ENCODE results near the gene DNAJA2. TPM values are rescaled to one million over a fixed set of nuclear protein-coding genes. Genes with fewer than 3 reads are reported as not detected.

Gene DNAJA2
- total and polyA plus RNA-seq, 4 donors: 24.9 to 56.5 (median 35.6) TPM

DNA sequence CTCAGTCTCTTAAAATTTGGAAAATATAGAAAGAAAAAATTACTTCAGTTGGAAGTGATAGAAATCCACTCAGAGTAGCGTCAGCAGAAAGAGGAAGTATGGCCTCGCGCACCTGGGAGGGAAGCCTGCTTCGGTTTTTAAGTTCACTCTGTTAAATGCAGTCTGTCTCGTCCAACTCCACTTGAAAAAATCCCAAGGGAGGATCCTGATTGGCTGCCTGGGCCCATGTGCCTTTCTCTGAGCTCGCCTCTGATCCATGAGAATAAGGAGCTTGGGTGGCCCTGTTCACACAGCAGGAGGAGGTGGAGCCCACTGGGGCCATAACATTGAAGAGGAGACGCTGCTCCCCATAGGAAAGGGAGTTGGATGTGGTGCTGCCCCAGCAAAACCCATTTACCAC lies 40.7 kb downstream of the DNAJA2 start:
- no peak for ATAC-seq (ENCODE audit: insufficient read depth, low FRiP score)
- TF ChIP-seq, protein P1, sequence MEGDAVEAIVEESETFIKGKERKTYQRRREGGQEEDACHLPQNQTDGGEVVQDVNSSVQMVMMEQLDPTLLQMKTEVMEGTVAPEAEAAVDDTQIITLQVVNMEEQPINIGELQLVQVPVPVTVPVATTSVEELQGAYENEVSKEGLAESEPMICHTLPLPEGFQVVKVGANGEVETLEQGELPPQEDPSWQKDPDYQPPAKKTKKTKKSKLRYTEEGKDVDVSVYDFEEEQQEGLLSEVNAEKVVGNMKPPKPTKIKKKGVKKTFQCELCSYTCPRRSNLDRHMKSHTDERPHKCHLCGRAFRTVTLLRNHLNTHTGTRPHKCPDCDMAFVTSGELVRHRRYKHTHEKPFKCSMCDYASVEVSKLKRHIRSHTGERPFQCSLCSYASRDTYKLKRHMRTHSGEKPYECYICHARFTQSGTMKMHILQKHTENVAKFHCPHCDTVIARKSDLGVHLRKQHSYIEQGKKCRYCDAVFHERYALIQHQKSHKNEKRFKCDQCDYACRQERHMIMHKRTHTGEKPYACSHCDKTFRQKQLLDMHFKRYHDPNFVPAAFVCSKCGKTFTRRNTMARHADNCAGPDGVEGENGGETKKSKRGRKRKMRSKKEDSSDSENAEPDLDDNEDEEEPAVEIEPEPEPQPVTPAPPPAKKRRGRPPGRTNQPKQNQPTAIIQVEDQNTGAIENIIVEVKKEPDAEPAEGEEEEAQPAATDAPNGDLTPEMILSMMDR (IDR thresholded peaks at IDR 0.05; ENCODE audit: control extremely low read depth, extremely low read depth): no peak
- WGBS, 2 donors: 34 to 54% methylated on average over 7 of the region's 7 CpGs
- H3K9ac ChIP-seq (ENCODE audit: insufficient read depth in 1 of 2, low read length in 2 of 2): no peak overlapping the region
- DNase-seq: no peak
- peaks cover 0 to 8% (median 0%) of the 10 kb centered on the region in 4 donors for H3K36me3 ChIP-seq (ENCODE audit: control insufficient read depth in 4 of 4, insufficient read depth in 4 of 4, low read length in 4 of 4)
- no peaks in the 10 kb centered on the region for H3K9me3 ChIP-seq (ENCODE audit: control insufficient read depth in 4 of 4, insufficient read depth in 3 of 4, low read length in 3 of 4)
- H3K27me3 ChIP-seq (ENCODE audit: control insufficient read depth in 3 of 3, insufficient read depth in 3 of 3, low read length in 2 of 3): no peaks in the 10 kb centered on the region
- H3K27ac ChIP-seq (ENCODE audit: low read depth in 1 of 2, low read length in 1 of 2): no peak overlapping the region
- peaks cover 0 to 5% (median 0%) of the 10 kb centered on the region in 5 donors for H3K4me1 ChIP-seq (ENCODE audit: control insufficient read depth in 5 of 5, insufficient read depth in 5 of 5, low read length in 5 of 5)
- no peak overlapping the region for H3K4me3 ChIP-seq

DNA sequence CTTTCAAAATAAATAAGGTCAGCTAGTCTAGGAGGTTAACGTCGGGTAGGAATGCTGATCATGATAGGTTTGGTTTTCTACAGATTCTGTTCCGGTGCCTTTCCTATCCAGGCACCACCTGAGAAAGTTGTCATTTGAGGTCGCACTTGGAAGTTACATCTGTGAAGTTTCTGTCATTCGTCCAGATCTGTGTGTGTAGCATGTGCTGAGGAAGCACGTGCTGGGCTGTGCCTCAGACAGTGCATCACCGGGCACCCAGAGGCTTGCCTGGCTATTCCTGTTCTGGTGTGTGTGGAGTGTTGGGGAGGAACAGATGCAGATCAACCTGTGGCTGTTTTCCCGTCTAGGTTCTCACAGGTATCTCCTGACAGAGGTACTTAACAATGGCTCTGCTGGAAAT lies 42.6 kb downstream of the DNAJA2 start:
- no peaks in the 10 kb centered on the region for H3K27me3 ChIP-seq (ENCODE audit: control insufficient read depth in 3 of 3, insufficient read depth in 3 of 3, low read length in 2 of 3)
- TF ChIP-seq, protein P1 (IDR thresholded peaks at IDR 0.05; ENCODE audit: control extremely low read depth, extremely low read depth): no peak
- no peak overlapping the region for H3K27ac ChIP-seq (ENCODE audit: low read depth in 1 of 2, low read length in 1 of 2)
- no peak for ATAC-seq (ENCODE audit: insufficient read depth, low FRiP score)
- DNase-seq: no peak
- H3K9ac ChIP-seq (ENCODE audit: insufficient read depth in 1 of 2, low read length in 2 of 2): no peak overlapping the region
- H3K4me3 ChIP-seq: no peak overlapping the region
- no peaks in the 10 kb centered on the region for H3K9me3 ChIP-seq (ENCODE audit: control insufficient read depth in 4 of 4, insufficient read depth in 3 of 4, low read length in 3 of 4)
- H3K36me3 ChIP-seq (ENCODE audit: control insufficient read depth in 4 of 4, insufficient read depth in 4 of 4, low read length in 4 of 4): peaks cover 0 to 8% (median 0%) of the 10 kb centered on the region in 4 donors
- peaks cover 0 to 5% (median 0%) of the 10 kb centered on the region in 5 donors for H3K4me1 ChIP-seq (ENCODE audit: control insufficient read depth in 5 of 5, insufficient read depth in 5 of 5, low read length in 5 of 5)
- WGBS, 2 donors: 86 to 87% methylated on average over 8 of the region's 8 CpGs

DNA sequence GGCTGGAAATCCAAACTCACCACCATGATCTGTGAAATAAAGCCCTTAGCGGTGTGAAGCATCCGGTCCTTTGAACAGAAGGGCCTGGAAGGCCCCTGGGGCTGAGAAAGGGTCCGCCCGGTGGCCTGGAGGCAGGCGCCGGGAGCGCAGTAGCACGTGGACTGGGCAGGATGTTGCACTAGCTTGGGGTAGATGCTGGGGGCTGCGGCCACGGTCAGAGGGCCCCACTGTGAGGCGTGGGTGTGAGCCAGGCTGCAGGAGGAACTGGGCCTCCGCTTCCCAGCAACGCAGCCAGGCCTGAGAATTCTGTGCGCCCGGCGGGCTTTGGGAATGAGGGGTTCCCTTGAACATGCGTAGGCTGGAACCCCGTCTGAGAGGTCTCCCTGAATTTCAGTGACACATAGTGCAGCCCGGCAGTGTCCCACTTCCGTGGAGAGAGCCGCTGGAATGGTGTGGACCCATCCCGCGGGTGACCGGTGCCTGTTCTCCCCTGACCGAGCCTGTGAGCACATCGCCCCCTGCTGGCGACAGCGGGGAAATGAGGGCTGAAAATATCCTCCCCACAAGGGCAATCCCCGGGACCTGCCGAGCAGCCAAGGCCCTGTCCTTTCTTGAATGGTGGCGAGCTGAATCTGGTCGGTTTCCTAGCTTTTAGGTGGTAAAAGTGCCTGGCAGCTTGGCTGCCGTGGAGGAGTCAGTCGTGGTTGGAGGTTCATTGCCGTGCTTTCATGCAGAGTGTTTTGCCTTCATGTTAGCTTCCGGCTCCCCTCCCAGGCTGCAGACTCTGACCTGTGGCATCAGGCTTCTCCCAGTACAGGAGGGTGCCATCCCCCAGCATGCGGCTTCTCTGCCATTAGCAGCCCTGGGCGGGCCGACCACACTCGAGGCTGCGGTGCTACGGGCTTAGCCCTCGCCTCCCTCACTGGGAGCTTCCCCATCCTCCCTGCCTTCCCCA lies 43.8 kb downstream of the DNAJA2 start:
- TF ChIP-seq, protein P1 (IDR thresholded peaks at IDR 0.05; ENCODE audit: control extremely low read depth, extremely low read depth): peak; percentile 59
- H3K4me1 ChIP-seq (ENCODE audit: control insufficient read depth in 5 of 5, insufficient read depth in 5 of 5, low read length in 5 of 5): peaks cover 0 to 5% (median 0%) of the 10 kb centered on the region in 5 donors
- no peak overlapping the region for H3K4me3 ChIP-seq
- no peaks in the 10 kb centered on the region for H3K27me3 ChIP-seq (ENCODE audit: control insufficient read depth in 3 of 3, insufficient read depth in 3 of 3, low read length in 2 of 3)
- no peaks in the 10 kb centered on the region for H3K9me3 ChIP-seq (ENCODE audit: control insufficient read depth in 4 of 4, insufficient read depth in 3 of 4, low read length in 3 of 4)
- DNase-seq (peak; percentile 40 to 60 (median 53)), ATAC-seq (ENCODE audit: insufficient read depth, low FRiP score) (peak; percentile 86)
- peaks cover 0 to 8% (median under 1%) of the 10 kb centered on the region in 4 donors for H3K36me3 ChIP-seq (ENCODE audit: control insufficient read depth in 4 of 4, insufficient read depth in 4 of 4, low read length in 4 of 4)
- whole genome bisulfite sequencing, 2 donors: 64 to 66% methylated on average over 43 of the region's 43 CpGs
- no peak overlapping the region for H3K9ac ChIP-seq (ENCODE audit: insufficient read depth in 1 of 2, low read length in 2 of 2)
- no peak overlapping the region for H3K27ac ChIP-seq (ENCODE audit: low read depth in 1 of 2, low read length in 1 of 2)
